Endothelial cell of umbilical vein (primary cell): ENCODE data around the gene DYNC2LI1. TPM values are rescaled to one million over a fixed set of nuclear protein-coding genes. Genes with fewer than 3 reads are reported as not detected.

Experiments used
- BruUV-seq: library from RNA; stranded (reverse); fragments of 400-500 nt; replicated peaks from 2 replicates; lab custom pipeline; 2021; lab: Mats Ljungman, UMichigan
- CTCF ChIA-PET: fragments of 300-600, 350-600 bp; sonication (Branson Sonifier 250); formaldehyde crosslinking; loops from one replicate; lab custom pipeline; 2021; ENCODE audit warnings: antibody characterized with exemption, inconsistent platforms; lab: Charles Lee
- POLR2A ChIA-PET: fragments of 300-600, 350-600 bp; sonication (Branson Sonifier 250); formaldehyde crosslinking; loops from one replicate; lab custom pipeline; 2021; ENCODE audit warnings: antibody characterized with exemption, inconsistent platforms; lab: Charles Lee
- DNase-seq: peaks from one replicate; pipeline ENCODE4 v3.0.0-alpha.2; 2011; ENCODE audit warnings: low read depth, low spot score
- FAIRE-seq: peaks from 2 replicates; lab custom pipeline; 2011; peaks lifted over from hg19 to GRCh38; lab: Jason Lieb, UNC
- H2AFZ ChIP-seq: 2 replicates; pipeline ENCODE4 v1.6.0; 2012; ENCODE audit warnings: low read depth, low read length, control low read depth, inconsistent platforms
- H3K27ac ChIP-seq: 2 replicates; pipeline ENCODE4 v1.5.1; 2011; ENCODE audit warnings: low read depth, mild to moderate bottlenecking, control low read depth, low read length, moderate library complexity; ENCODE audit not compliant: insufficient read depth
- H3K27me3 ChIP-seq, 2 experiments: 2 replicates each; pipeline versions ENCODE4 v1.6.0 to v1.6.1; 2011; ENCODE audit warnings: low read length in 2 of 2, mixed read lengths in 1 of 2; ENCODE audit not compliant: control insufficient read depth in 2 of 2, insufficient read depth in 2 of 2
- H3K36me3 ChIP-seq, 2 experiments: 2 replicates in 1 of 2; 3 replicates in 1 of 2; pipeline ENCODE4 v1.5.1; 2011; ENCODE audit warnings: low read length in 2 of 2, mild to moderate bottlenecking in 1 of 2, moderate library complexity in 1 of 2; ENCODE audit not compliant: control insufficient read depth in 2 of 2, insufficient read depth in 2 of 2; ENCODE audit errors: extremely low read depth in 1 of 2
- H3K4me1 ChIP-seq: 3 replicates; pipeline ENCODE4 v1.5.1; 2011; ENCODE audit warnings: mild to moderate bottlenecking, low read length; ENCODE audit not compliant: control insufficient read depth, insufficient read depth; ENCODE audit errors: extremely low read depth
- H3K4me2 ChIP-seq: 2 replicates; pipeline ENCODE4 v1.6.1; 2011; ENCODE audit warnings: low read length, control low read depth, mixed read lengths; ENCODE audit not compliant: insufficient read depth
- H3K4me3 ChIP-seq, 3 experiments: fragments of 200-600 bp in 1 of 3; sonication (generic), shearing (Covaris generic) in 1 of 3; replicated peaks in 1 of 3; 2 replicates each; pipeline ENCODE4 v1.5.1; 2011 to 2016; ENCODE audit warnings: control low read depth in 3 of 3, low read length in 3 of 3, mild to moderate bottlenecking in 2 of 3, inconsistent platforms in 1 of 3, low read depth in 1 of 3, moderate library complexity in 1 of 3; ENCODE audit not compliant: insufficient read depth in 1 of 3
- H3K79me2 ChIP-seq: 2 replicates; pipeline ENCODE4 v1.6.0; 2012; ENCODE audit warnings: low read length, inconsistent platforms; ENCODE audit not compliant: control insufficient read depth, insufficient read depth
- H3K9ac ChIP-seq: replicated peaks from 2 replicates; pipeline ENCODE3; 2011; ENCODE audit warnings: low read length, control low read depth; ENCODE audit not compliant: insufficient read depth; ENCODE audit errors: extremely low read depth
- H3K9me1 ChIP-seq: replicated peaks from 3 replicates; pipeline ENCODE4 v1.6.0; 2011; ENCODE audit warnings: mild to moderate bottlenecking, low read length; ENCODE audit not compliant: control insufficient read depth, insufficient read depth; ENCODE audit errors: extremely low read depth
- H3K9me3 ChIP-seq: replicated peaks from 2 replicates; pipeline ENCODE4 v1.5.1; 2012; ENCODE audit warnings: low read length, inconsistent platforms; ENCODE audit not compliant: control insufficient read depth, insufficient read depth
- H4K20me1 ChIP-seq: replicated peaks from 2 replicates; pipeline ENCODE3; 2011; ENCODE audit warnings: mild to moderate bottlenecking, low read length; ENCODE audit not compliant: control insufficient read depth, insufficient read depth; ENCODE audit errors: extremely low read depth
- EZH2 ChIP-seq: IDR thresholded peaks from 2 replicates; pipeline ENCODE4 v1.6.1; 2012; ENCODE audit warnings: borderline replicate concordance, low read depth, mild to moderate bottlenecking, moderate library complexity, low read length, inconsistent platforms; ENCODE audit not compliant: severe bottlenecking
- FOS ChIP-seq: IDR thresholded peaks from 2 replicates; pipeline ENCODE4 v1.6.1; 2011; ENCODE audit warnings: mild to moderate bottlenecking, low read length, moderate library complexity, borderline replicate concordance; ENCODE audit not compliant: insufficient read depth
- GATA2 ChIP-seq: IDR thresholded peaks from 2 replicates; pipeline ENCODE4 v1.7.0; 2011; ENCODE audit warnings: low read depth, mild to moderate bottlenecking, moderate library complexity, mixed read lengths, low read length; ENCODE audit not compliant: insufficient read length, insufficient read depth
- JUN ChIP-seq: IDR thresholded peaks from 2 replicates; pipeline ENCODE4 v1.6.1; 2011; ENCODE audit warnings: borderline replicate concordance, low read depth; ENCODE audit not compliant: insufficient read length, insufficient read depth
- MYC ChIP-seq: IDR thresholded peaks from one replicate; pipeline ENCODE4 v1.6.1; 2011; ENCODE audit warnings: mild to moderate bottlenecking, low read depth, low read length
- POLR2A ChIP-seq: IDR thresholded peaks from 2 replicates; pipeline ENCODE4 v1.6.1; 2012; ENCODE audit warnings: low read depth, mild to moderate bottlenecking, control low read depth, low read length
- POLR2AphosphoS5 ChIP-seq: IDR thresholded peaks from 2 replicates; pipeline ENCODE4 v1.6.1; 2012; ENCODE audit warnings: low read depth, mild to moderate bottlenecking, control low read depth, low read length, moderate library complexity; ENCODE audit not compliant: insufficient read depth
- dilution Hi-C: fragments of 300-500 bp; cut with MboI; formaldehyde crosslinking; loops from one replicate; pipeline ENCODE4 v1.15.0; 2019; ENCODE audit warnings: low sequenced_read_pairs; ENCODE audit not compliant: extremely low pct_ligation_motif_present
- intact Hi-C: fragments of 100-400 bp; cut with micrococcal nuclease; formaldehyde crosslinking; loops from one replicate; pipeline ENCODE4 v1.10.0; 2022
- polyA plus RNA-seq, 4 experiments: library from polyadenylated mRNA; depleted of rRNA in 3 of 4; stranded (reverse) in 3 of 4; unstranded in 1 of 4; fragments of >200 nt; gene quantifications; 2 replicates each; pipeline versions ENCODE4 v1.2.1 to v1.2.3, GENCODE V29; 2011 to 2012; ENCODE audit warnings: missing spikeins in 1 of 4
- total RNA-seq: library from RNA; stranded (reverse); gene quantifications from 2 replicates; pipeline ENCODE4 v1.2.3, GENCODE V29; 2021
- TF ChIP-seq, protein P1 (sequence below), 2 donors: IDR thresholded peaks; 1 replicate in 1 of 2; 2 replicates in 1 of 2; pipeline ENCODE4 v1.5.1; 2011; ENCODE audit warnings: low read length in 2 of 2, mild to moderate bottlenecking in 2 of 2, moderate library complexity in 2 of 2, control low read depth in 1 of 2, inconsistent platforms in 1 of 2, low read depth in 1 of 2; ENCODE audit not compliant: insufficient read depth in 1 of 2; ENCODE audit errors: extremely low read depth in 1 of 2
- TF ChIP-seq, protein P2 (sequence below): IDR thresholded peaks from 2 replicates; pipeline ENCODE4 v1.6.1; 2011; ENCODE audit not compliant: insufficient read depth, insufficient read length

DYNC2LI1 gene
- total and polyA plus RNA-seq, 2 donors (not counting 3 experiments of a cell fraction or from before 2014, with no cell fraction given): 4.2 to 8.7 TPM

- H2AFZ ChIP-seq: no peak overlapping the region
- no peaks in the 10 kb centered on the region for H3K9me1 ChIP-seq
- H3K9me3 ChIP-seq: no peaks in the 10 kb centered on the region
- no peak for DNase-seq
- ChIA-PET POLR2A (no interaction called here), CTCF (interaction anchor here (1.0 kb wide), 1 partner anchor 123 kb away, joined by 3 read pairs; no protein-coding TSS in a partner anchor)
- intact Hi-C loops: loop anchor here (2.0 kb wide), 1 partner anchor 21 kb away; no protein-coding TSS in a partner anchor
- no peaks in the 10 kb centered on the region for H3K79me2 ChIP-seq
- no TSS peak for BruUV-seq
- no peak overlapping the region for H3K27ac ChIP-seq
- no peaks in the 10 kb centered on the region for H3K27me3 ChIP-seq
- H3K9ac ChIP-seq: no peak overlapping the region
- no peak overlapping the region for H3K4me3 ChIP-seq
- no peaks in the 10 kb centered on the region for H3K36me3 ChIP-seq
- no peaks in the 10 kb centered on the region for H4K20me1 ChIP-seq
- FAIRE-seq: no peak
- H3K4me2 ChIP-seq: no peak overlapping the region
- dilution Hi-C loops: no loop called here
- H3K4me1 ChIP-seq: peaks cover 9% of the 10 kb centered on the region
- no peak for TF ChIP-seq MYC
Measured at GRCh38 chr2:43727634-43728014, 46.2 kb upstream of the DYNC2LI1 start.

DNA sequence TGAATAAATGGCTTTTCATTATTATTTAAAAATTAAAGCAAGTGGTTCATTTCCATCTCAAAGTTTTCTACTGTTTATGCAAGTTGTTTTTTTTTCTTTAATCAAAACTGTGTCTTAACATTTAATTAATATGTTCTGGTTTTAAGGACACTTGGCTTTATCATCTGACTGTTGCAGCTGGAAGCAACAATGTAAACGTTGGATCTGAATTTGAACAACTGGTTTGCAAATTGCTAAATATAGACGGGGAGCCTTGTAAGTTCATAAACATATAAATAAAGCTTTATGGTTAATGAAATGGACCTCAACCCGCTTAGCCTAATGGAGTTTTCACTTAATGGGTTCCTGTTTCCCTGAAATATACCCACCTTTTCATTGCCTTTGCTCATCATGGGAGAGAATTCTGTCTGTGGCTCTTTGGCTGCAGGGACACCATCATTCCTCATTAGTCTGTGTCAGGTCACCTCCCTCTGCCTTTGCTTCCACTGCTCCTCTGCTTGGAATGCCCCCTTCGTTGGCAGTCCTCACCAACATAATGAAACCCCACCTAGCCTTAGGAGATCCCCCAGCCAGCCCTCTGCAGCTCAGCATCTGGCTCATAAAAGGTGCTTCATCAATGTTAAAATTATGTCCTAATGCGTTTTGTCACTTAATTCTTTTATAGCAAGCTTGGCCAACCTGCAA, 44.2 kb upstream of the DYNC2LI1 start:
- H3K4me3 ChIP-seq: no peak overlapping the region
- H2AFZ ChIP-seq: no peak overlapping the region
- H3K9me3 ChIP-seq: no peaks in the 10 kb centered on the region
- ChIA-PET POLR2A (no interaction called here), CTCF (no interaction called here)
- H3K27ac ChIP-seq: no peak overlapping the region
- no peaks in the 10 kb centered on the region for H3K9me1 ChIP-seq
- H3K4me2 ChIP-seq: no peak overlapping the region
- dilution Hi-C loops (no loop called here), intact Hi-C loops (no loop called here)
- no peak for FAIRE-seq
- no peak for DNase-seq
- no peak overlapping the region for H3K9ac ChIP-seq
- H3K36me3 ChIP-seq: no peaks in the 10 kb centered on the region
- H4K20me1 ChIP-seq: no peaks in the 10 kb centered on the region
- no peaks in the 10 kb centered on the region for H3K79me2 ChIP-seq
- TF ChIP-seq POLR2AphosphoS5 (no peak), POLR2A (no peak), FOS (no peak), EZH2 (no peak), GATA2 (no peak), JUN (no peak), MYC (no peak)
- TF ChIP-seq, protein P1, sequence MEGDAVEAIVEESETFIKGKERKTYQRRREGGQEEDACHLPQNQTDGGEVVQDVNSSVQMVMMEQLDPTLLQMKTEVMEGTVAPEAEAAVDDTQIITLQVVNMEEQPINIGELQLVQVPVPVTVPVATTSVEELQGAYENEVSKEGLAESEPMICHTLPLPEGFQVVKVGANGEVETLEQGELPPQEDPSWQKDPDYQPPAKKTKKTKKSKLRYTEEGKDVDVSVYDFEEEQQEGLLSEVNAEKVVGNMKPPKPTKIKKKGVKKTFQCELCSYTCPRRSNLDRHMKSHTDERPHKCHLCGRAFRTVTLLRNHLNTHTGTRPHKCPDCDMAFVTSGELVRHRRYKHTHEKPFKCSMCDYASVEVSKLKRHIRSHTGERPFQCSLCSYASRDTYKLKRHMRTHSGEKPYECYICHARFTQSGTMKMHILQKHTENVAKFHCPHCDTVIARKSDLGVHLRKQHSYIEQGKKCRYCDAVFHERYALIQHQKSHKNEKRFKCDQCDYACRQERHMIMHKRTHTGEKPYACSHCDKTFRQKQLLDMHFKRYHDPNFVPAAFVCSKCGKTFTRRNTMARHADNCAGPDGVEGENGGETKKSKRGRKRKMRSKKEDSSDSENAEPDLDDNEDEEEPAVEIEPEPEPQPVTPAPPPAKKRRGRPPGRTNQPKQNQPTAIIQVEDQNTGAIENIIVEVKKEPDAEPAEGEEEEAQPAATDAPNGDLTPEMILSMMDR (IDR thresholded peaks at IDR 0.05; ENCODE audit: extremely low read depth in 1 of 2, insufficient read depth in 1 of 2, low read depth in 1 of 2, low read length in 2 of 2): no peak
- TF ChIP-seq, protein P2, sequence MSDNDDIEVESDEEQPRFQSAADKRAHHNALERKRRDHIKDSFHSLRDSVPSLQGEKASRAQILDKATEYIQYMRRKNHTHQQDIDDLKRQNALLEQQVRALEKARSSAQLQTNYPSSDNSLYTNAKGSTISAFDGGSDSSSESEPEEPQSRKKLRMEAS: no peak
- H3K4me1 ChIP-seq: peaks cover 9% of the 10 kb centered on the region
- H3K27me3 ChIP-seq: no peaks in the 10 kb centered on the region
- no TSS peak for BruUV-seq
